ENCODE data around the gene GPR21.

The GPR21 gene

DNA sequence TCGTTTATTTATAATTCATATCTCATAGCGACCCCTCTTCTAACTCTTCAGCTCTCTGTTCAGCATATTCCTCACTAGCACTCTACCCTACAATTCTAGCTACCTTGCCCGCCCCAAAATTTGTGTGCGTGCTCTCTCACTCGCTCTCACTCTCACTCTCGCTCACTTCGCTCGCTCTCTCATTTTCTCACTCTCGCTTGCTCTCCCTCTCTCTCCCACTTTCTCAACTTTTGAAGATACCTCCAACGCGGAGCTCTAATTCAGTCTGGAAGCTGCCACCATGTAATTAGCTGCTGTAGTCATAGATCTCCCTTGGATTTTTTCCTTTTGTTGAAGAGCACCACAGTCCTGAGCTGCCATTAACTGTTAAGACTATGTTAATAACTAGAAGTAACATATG is 30.4 kb downstream of the GPR21 start:
- DNase-seq (ENCODE audit: low read depth in 2 of 2), result no peak

DNA sequence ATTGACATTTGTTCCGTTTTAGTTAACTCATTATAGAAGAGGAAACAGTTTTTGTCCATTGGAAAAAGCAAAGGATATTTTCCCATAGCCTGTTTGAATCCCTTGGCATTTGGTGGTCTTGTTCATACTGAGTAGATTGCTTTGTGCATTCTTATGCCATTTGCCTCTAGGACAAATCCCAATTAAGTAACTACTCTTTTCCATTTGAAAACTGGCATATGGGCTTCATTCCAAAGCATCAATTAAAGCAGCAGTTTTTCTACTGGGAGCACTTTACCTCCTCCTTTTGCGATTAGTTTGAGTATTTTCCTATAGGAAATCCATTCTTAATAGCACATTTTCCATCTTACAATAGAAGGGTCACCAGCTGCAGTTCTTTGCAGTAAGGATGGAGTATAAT is 31.2 kb downstream of the GPR21 start:
- DNase-seq (ENCODE audit: low read depth in 2 of 2), result no peak

DNA sequence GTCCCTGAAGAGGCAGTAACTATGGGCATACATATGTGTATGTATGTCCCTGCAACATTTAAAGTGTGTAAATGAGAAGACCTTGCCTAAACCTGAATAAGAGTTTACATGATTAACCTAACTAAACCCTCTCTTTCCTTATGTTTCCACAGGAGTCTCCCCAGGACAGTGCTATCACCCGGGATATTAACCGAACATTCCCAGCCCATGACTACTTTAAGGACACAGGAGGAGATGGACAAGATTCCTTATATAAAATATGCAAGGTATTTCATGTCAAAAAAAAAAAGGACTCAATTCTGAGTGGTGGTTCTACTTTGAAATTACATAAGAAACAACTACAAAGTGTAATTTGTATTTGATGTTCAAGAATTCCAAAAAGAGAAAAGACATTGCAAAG is 31.7 kb downstream of the GPR21 start:
- DNase-seq (ENCODE audit: low read depth in 2 of 2), result no peak

DNA sequence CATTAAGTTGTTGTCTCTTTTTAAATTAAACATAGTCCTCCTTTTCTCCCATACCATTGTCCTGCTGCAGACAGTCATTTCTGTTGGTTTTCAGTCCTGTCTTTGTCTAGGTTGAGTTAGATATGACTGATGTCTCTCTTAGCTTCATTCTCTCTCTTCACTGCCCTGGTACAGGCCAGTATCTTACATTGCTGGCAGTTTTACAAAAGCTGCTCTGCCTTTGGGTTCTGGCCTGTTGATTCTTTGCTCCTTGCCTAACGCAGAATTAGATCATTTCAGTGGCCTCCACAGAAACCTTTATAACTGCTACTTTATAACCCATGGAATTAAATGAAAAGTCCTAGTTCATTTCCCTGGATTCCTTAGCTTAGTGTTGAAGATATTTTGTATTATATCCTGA is 33.7 kb downstream of the GPR21 start:
- no peak for DNase-seq (ENCODE audit: low read depth in 2 of 2)

DNA sequence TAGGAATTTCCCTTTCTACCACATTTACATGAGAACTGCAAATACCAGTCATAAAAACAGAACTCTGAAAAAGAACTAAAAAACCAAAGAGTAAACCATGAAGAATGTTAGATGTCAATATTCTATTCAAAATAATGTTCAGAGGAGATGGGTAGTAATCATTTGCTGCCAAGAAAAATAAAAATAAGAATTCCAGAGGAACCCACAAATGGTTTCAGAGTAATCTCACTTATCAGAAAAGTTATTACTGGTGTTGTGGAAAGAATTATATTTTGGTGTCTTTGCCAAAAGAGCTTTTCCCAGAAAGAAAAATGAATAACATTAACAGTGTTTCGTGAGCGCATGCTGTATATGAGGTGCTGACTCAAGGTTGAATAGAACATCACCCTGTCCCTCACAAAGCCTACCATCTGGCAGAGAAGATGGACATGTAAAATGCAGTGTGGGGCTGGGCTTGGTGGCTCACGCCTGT is 35.6 kb downstream of the GPR21 start:
- DNase-seq (ENCODE audit: low read depth in 2 of 2), result no peak

DNA sequence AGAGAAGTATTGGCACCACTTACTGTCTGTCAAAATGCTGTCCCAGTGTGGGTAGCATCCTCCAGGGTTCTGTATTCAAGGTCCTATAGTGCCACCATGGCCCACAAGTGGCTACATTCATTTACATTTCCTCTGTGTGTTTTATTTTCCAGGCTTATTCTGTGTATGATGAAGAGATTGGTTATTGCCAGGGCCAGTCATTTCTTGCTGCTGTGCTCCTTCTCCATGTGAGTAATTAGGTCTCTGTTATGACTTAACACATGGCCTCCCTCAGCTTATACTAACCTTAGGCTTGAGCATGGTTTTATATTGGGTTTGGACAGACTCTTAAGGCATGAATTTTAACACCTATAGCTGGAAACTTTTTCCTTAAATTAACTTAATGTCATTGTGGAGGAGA is 36.7 kb downstream of the GPR21 start:
- no peak for DNase-seq (ENCODE audit: low read depth in 2 of 2)

DNA sequence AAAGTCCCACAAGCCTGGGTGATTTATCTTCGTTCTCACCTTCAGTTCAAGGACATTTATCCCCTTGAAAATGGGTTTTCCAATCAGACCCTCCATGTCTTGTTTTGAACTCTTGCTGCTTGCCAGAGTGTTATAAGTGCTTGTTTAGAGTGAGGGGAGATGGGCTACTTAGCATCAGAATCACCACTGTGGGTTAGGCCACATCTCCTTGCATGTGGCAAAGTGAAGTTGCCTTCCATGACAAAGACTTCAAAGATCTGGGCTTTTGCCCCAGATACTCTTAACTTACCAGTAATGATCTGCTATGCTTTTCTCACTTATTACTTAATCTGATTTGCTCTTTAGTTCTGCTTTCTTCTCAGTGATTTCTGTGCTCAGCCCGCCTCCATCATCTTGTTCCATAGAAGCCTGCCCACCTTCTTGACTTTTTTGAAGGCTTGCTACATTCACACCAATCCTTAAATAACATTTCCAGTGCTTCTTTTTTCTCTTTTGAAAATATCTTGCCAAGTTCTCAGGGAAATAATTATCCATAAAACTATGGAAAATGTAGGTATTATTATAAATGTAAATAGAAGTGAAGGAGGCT is 39.0 kb downstream of the GPR21 start:
- no peak for DNase-seq (ENCODE audit: low read depth in 2 of 2)

DNA sequence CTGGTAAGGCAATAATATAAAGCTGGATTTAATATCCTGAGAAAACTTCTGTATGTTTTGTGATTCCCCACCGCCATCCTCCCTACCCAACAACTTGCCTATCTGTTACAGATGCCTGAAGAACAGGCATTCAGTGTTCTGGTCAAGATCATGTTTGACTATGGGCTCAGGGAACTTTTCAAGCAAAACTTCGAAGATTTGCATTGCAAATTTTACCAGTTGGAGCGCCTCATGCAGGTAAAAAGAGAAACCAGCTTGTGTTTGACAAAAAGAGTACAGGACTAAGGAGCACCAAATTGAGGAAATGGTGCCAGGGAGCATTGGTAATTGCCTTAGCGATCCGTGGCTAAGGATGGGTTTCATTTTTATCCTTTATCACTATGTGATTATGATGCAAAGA is 40.0 kb downstream of the GPR21 start:
- DNase-seq (ENCODE audit: low read depth in 2 of 2), result no peak

DNA sequence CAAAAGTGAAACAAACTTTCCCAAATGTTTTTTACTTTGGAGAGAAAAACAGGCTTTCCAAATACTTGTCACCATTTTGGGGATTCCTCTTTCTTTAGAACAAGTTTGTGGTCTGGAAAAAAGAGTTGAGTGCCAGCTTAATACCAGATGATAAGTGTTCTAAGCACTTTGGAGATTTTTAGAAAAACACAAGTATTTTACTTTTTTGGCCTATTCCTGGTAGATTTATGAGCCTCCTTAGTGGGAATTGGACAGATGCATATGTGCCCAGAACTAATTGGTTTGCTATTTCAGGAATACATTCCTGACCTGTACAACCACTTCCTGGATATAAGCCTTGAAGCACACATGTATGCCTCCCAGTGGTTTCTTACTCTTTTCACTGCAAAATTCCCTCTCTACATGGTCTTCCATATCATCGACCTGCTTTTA is 40.5 kb downstream of the GPR21 start:
- DNase-seq (ENCODE audit: low read depth in 2 of 2), result no peak

DNA sequence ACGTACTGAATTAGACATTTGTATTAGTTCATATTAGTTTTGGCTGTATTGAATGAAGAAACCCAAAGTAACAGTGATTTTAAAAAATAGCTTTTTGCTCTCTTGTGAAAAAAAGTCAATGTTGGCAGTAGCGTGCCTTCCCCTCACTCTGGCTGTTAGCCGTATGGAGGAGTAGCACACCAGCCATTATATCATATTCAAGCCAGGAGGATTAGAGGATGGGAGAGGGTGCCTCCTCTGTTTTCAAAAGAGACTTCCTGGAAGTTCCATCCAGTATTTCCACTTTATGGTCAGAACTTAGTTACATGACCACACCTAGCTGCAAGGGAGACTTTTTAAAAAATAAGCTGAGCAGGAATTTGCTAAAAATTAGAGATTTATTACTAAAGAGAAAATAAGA is 41.2 kb downstream of the GPR21 start:
- DNase-seq (ENCODE audit: low read depth in 2 of 2), result no peak

DNA sequence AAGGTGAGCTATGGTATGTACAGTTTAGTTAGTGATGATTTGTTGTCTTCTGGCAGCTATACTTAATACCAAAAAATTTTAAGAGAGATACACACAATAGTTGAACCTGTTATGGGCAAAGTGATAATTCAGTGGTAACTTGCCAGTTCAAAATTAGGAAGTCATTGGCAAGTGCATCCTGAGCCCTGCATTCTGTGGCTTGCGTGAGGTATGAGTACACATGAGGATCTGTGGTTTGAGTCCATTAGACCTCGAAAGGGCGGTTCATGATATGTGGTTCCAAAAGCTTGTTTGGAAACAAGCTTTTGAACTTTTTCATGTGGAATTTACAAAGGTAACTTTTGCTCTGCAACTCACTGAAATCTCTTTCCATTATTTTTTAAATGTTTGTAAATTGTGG is 47.0 kb downstream of the GPR21 start:
- DNase-seq (ENCODE audit: low read depth in 2 of 2), result no peak

DNA sequence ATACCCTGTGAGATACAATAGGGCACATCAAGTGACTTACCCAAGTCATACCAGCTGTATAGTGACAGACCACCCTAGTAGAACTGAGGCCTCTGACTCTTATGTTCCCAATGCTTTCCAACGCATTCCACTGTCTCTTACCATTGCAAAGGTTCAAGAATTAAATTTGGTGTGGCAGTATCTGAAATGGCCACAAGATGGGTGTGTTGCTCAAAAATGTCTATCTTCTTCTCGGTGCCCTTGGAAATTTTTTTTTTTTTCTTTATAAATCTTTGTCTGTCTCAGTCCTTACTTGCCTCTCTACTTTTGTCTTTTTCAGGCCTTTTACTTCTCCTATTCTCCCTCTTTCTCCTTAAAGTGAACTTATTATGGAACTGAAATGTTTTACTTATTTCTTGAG is 48.4 kb downstream of the GPR21 start:
- DNase-seq (ENCODE audit: low read depth in 2 of 2), result peak in 1 of 2 donors; percentile 2

DNA sequence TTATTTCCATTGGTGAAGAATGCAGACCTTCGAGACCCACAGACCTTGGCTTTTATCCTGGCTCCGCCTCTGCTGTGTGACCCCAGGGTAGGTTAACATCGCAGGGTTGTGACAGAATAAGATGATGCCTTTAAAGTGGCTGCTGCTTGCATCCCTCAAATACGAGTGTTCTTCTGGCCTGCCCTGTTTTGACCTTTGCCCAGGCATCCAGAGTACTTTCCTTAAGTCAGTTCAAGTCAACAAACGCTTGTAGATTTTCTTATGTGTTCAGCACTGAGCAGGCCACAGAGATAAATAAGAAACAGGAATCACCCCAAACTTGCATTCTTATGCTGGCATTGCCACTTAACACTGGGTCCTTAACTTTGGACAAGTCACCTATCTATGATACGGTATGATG is 50.2 kb downstream of the GPR21 start:
- no peak for DNase-seq (ENCODE audit: low read depth in 2 of 2)

DNA sequence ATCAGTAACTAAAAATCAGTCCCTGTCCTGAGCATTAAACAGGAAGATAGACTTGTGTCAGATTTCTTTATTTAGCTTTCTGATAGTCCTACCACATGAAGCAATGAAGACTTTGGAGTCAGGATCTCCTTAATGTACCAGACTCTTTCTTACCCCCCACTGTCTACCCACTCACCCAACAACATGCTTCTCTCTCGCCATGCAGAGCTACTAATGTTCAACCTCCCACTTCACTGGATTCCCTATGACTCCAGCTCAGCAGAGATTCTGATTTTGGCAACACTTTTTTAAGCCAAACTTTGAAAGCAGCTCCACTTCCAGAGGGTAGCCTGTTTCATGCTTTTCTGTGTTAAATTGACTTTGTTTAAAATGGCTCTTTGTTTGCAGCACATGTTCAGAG is 50.8 kb downstream of the GPR21 start:
- no peak for DNase-seq (ENCODE audit: low read depth in 2 of 2)

Measured in stimulated activated CD4-positive, alpha-beta T cell treated with anti-CD3 and anti-CD28 coated beads, Interleukin-15, amount 100 ng/mL, for 48 hours (primary cell).